ENCODE results near the gene SEC14L2.

SEC14L2 gene

DNA sequence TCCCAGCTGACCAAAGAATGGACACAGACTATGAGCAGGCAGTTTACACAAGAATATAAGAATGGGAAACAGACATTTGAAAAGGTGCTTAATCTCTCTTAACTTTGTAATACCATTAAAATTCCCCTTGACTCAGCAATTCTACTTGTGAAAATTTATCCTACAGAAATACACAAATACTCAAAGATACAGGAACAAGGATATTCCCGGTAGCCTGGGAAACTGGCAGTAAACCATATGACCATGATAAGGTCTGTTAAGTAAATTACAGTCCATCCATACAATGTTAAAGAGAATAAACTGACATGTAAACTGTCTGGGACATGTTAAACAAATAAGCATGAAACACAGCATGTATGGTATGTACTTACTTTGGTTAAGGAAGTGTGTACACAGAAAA is 20.0 kb downstream of the SEC14L2 start:
- no peak for DNase-seq
- H3K36me3 ChIP-seq (replicated peaks): peaks cover 72% of the 10 kb centered on the region
- in situ Hi-C loops (cut with HindIII; ENCODE audit: low pct_ligation_motif_present, low sequenced_read_pairs): no loop called here
- H3K4me3 ChIP-seq (ENCODE audit: low read depth, low read length): no peak overlapping the region
- TF ChIP-seq CTCF (IDR thresholded peaks at IDR 0.05; ENCODE audit: low read depth, low read length, missing control alignments): no peak
- H3K27ac ChIP-seq: peak overlapping the region; percentile 11
- no peaks in the 10 kb centered on the region for H3K27me3 ChIP-seq (replicated peaks)

DNA sequence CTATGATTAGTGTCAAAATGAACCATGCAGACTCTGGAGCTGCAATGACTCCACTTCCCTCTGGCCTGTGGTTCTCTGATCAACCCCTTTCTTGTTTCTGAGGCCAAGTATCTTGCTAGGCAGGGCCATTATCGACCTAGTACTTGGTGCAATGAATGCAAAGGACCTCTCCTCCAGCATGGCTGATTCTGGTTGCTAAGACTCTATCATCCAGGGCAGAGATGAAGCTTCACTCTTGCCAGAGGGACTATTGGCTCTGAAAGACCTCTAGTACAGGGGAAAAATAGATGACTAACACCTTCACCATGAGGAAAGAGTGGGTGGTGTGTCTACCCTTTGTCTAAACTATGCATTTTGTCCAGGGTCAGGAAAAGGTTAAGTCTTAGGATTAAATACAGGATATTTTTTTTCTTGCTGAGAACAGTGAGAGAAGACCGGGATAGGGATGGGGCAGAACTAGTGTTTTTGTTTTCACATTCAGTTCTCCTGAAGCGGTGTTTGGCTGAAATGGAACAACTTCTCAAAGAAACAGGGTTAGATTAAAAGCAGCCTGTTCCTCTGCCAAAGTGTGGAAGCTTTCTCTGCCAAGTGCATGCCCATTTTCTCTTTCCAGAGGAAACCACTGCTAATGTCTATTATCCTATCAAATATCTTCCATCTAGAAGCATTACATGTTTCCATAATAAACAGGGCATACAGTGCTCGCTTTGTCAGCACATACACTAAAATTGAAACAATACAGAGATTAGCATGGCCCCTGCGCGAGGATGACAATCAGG is 23.7 kb downstream of the SEC14L2 start:
- in situ Hi-C loops (cut with HindIII; ENCODE audit: low pct_ligation_motif_present, low sequenced_read_pairs): no loop called here
- H3K36me3 ChIP-seq (replicated peaks): peaks cover 47% of the 10 kb centered on the region

DNA sequence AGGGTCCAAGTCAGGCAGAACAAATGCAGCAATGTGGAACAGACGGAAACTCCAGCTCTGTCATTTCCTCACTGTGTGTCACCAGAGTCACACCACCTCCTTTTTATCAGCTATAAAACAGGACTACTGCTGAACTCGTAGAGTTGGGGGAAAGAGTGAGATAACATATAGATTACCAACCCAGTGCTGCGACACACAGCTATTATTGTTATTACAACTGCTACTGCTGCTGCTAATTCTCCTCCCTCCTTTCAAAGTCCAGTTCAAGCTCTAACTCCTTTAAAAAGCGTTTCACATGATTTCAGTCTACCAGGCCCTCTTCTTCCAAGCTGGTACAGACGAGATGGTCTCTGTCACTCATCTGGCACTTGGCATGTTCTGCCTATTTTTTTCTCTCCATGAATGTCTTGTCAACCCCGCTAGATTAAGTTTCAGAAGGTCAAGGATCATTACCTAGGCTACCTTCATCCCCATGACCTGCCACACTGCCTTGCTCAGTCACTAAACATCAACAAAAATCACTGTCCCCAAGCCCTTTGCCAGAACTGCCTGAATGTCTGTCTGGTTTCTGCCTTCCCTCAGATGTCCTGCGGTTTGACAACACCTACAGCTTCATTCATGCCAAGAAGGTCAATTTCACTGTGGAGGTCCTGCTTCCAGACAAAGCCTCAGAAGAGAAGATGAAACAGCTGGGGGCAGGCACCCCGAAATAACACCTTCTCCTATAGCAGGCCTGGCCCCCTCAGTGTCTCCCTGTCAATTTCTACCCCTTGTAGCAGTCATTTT is 25.1 kb downstream of the SEC14L2 start:
- TF ChIP-seq CTCF (IDR thresholded peaks at IDR 0.05; ENCODE audit: low read depth, low read length, missing control alignments): no peak
- peak; percentile 54 for DNase-seq
- peak overlapping the region; percentile 10 for H3K4me3 ChIP-seq (ENCODE audit: low read depth, low read length)
- in situ Hi-C loops (cut with HindIII; ENCODE audit: low pct_ligation_motif_present, low sequenced_read_pairs): no loop called here
- H3K36me3 ChIP-seq (replicated peaks): peaks cover 35% of the 10 kb centered on the region
- no peaks in the 10 kb centered on the region for H3K27me3 ChIP-seq (replicated peaks)
- peak overlapping the region; percentile 99 for H3K27ac ChIP-seq

More for the DNA sequence above, 23.7 kb downstream of the SEC14L2 start:
- peak overlapping the region; percentile 7 for H3K4me3 ChIP-seq (ENCODE audit: low read depth, low read length)
- peak; percentile 90 for DNase-seq
- TF ChIP-seq CTCF (IDR thresholded peaks at IDR 0.05; ENCODE audit: low read depth, low read length, missing control alignments): no peak
- H3K27me3 ChIP-seq (replicated peaks): no peaks in the 10 kb centered on the region
- H3K27ac ChIP-seq: peak overlapping the region; percentile 99

GRCh38 chr22:30422481-30423300 is 25.9 kb downstream of the SEC14L2 start:
- Histone ChIP-seq H3K27ac (peak overlapping the region; percentile 99), H3K36me3 (replicated peaks) (peaks cover 30% of the 10 kb centered on the region)
- in situ Hi-C loops (cut with HindIII; ENCODE audit: low pct_ligation_motif_present, low sequenced_read_pairs): no loop called here

More at GRCh38 chr22:30422481-30423300, 25.9 kb downstream of the SEC14L2 start:
- Histone ChIP-seq H3K27me3 (replicated peaks) (no peaks in the 10 kb centered on the region), H3K4me3 (ENCODE audit: low read depth, low read length) (peak overlapping the region; percentile 51)
- TF ChIP-seq CTCF (IDR thresholded peaks at IDR 0.05; ENCODE audit: low read depth, low read length, missing control alignments): no peak
- peak; percentile 98 for DNase-seq
